ENCODE measurements around the gene EEF2K.
"Not testable (repeated sequence)": the region's sequence is repeated elsewhere in the genome, so short reads cannot be mapped to it uniquely, and the experiment has no call there.

Gene EEF2K

GRCh38 chr16:22206013-22206841 is at the start of gene EEF2K:
EEF2K (plus strand) TSS chr16:22206278; CDS start chr16:22225730, 19,452 bp downstream.
- DNase-seq = peak; percentile 84

- DNase-seq = no peak
These were observed 44.7 kb upstream of the EEF2K start for GRCh38 chr16:22161401-22161800.

- peak; percentile 46 for DNase-seq
These were observed 44.0 kb upstream of the EEF2K start, which contains the start of gene SDR42E2 for GRCh38 chr16:22161999-22162655. SDR42E2 (plus strand) TSS chr16:22162506; CDS start chr16:22165583, 3,077 bp downstream.

- DNase-seq = no peak
These were observed 43.4 kb upstream of the EEF2K start for GRCh38 chr16:22162656-22163009.

GRCh38 chr16:22163806-22164205 is 42.3 kb upstream of the EEF2K start:
- DNase-seq = no peak

GRCh38 chr16:22164482-22164881 is 41.6 kb upstream of the EEF2K start:
- DNase-seq = no peak

GRCh38 chr16:22165508-22166285 is 40.4 kb upstream of the EEF2K start:
- DNase-seq = no peak

- no peak for DNase-seq
These were observed 34.1 kb upstream of the EEF2K start for GRCh38 chr16:22171953-22172352.

- not testable (repeated sequence) for DNase-seq
These were observed 33.4 kb upstream of the EEF2K start for GRCh38 chr16:22172642-22173041.

- no peak for DNase-seq
These were observed 31.4 kb upstream of the EEF2K start for GRCh38 chr16:22174642-22175041.

GRCh38 chr16:22177968-22178930 is 27.8 kb upstream of the EEF2K start:
- DNase-seq = no peak

GRCh38 chr16:22181426-22181825 is 24.7 kb upstream of the EEF2K start:
- no peak for DNase-seq

- DNase-seq = no peak
These were observed 24.2 kb upstream of the EEF2K start for GRCh38 chr16:22181843-22182242.

GRCh38 chr16:22183335-22183734 is 22.7 kb upstream of the EEF2K start:
- DNase-seq = no peak

GRCh38 chr16:22183901-22184614 is 22.0 kb upstream of the EEF2K start:
- peak; percentile 19 for DNase-seq

GRCh38 chr16:22184615-22184968 is 21.5 kb upstream of the EEF2K start:
- DNase-seq = no peak

GRCh38 chr16:22186517-22186916 is 19.6 kb upstream of the EEF2K start:
- DNase-seq = no peak

- DNase-seq = no peak
These were observed 17.8 kb upstream of the EEF2K start for GRCh38 chr16:22188267-22188594.

GRCh38 chr16:22188595-22189442 is 17.3 kb upstream of the EEF2K start:
- DNase-seq = peak; percentile 84

GRCh38 chr16:22189473-22190080 is 16.5 kb upstream of the EEF2K start:
- no peak for DNase-seq

Measured in CD4-positive, alpha-beta T cell treated with Interleukin-21 for 1 hour (primary cell).